ENCODE results near the gene KATNIP.

Gene KATNIP

GRCh38 chr16:27506771-27507170, 43.2 kb upstream of the KATNIP start:
- no peak overlapping the region for H3K4me3 ChIP-seq (ENCODE audit: low read depth, low read length)
- no peaks in the 10 kb centered on the region for H3K4me1 ChIP-seq (ENCODE audit: control insufficient read depth, insufficient read depth, low read length)
- H3K27ac ChIP-seq (ENCODE audit: extremely low read depth, low read depth, low read length), result no peak overlapping the region
- no peaks in the 10 kb centered on the region for H3K9me3 ChIP-seq (ENCODE audit: control insufficient read depth, insufficient read depth, low read depth, low read length)
- ChIA-PET CTCF (no interaction called here), POLR2A (no interaction called here)
- H3K36me3 ChIP-seq (ENCODE audit: control insufficient read depth in 2 of 2, insufficient read depth in 1 of 2, low read length in 2 of 2), result peaks cover 27 to 98% of the 10 kb centered on the region in 2 experiments
- TF ChIP-seq, protein P1, sequence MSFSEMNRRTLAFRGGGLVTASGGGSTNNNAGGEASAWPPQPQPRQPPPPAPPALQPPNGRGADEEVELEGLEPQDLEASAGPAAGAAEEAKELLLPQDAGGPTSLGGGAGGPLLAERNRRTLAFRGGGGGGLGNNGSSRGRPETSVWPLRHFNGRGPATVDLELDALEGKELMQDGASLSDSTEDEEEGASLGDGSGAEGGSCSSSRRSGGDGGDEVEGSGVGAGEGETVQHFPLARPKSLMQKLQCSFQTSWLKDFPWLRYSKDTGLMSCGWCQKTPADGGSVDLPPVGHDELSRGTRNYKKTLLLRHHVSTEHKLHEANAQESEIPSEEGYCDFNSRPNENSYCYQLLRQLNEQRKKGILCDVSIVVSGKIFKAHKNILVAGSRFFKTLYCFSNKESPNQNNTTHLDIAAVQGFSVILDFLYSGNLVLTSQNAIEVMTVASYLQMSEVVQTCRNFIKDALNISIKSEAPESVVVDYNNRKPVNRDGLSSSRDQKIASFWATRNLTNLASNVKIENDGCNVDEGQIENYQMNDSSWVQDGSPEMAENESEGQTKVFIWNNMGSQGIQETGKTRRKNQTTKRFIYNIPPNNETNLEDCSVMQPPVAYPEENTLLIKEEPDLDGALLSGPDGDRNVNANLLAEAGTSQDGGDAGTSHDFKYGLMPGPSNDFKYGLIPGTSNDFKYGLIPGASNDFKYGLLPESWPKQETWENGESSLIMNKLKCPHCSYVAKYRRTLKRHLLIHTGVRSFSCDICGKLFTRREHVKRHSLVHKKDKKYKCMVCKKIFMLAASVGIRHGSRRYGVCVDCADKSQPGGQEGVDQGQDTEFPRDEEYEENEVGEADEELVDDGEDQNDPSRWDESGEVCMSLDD (tag by site-specific recombination; IDR thresholded peaks at IDR 0.05), result no peak
- TF ChIP-seq TRIM28 (IDR thresholded peaks at IDR 0.05; ENCODE audit: borderline replicate concordance, low read length) (no peak), GLI2 (tag by site-specific recombination; IDR thresholded peaks at IDR 0.05; ENCODE audit: borderline replicate concordance, low read depth) (no peak), ZNF248 (tag by site-specific recombination; IDR thresholded peaks at IDR 0.05) (no peak), ZNF202 (tag by site-specific recombination; IDR thresholded peaks at IDR 0.05; ENCODE audit: borderline replicate concordance) (no peak), ZNF132 (tag by site-specific recombination; IDR thresholded peaks at IDR 0.05; ENCODE audit: borderline replicate concordance) (no peak), ZNF473 (tag by site-specific recombination; IDR thresholded peaks at IDR 0.05) (no peak), ZNF792 (tag by site-specific recombination; IDR thresholded peaks at IDR 0.05) (no peak), ZNF169 (tag by site-specific recombination; IDR thresholded peaks at IDR 0.05) (no peak)

GRCh38 chr16:27508476-27508875, 41.5 kb upstream of the KATNIP start:
- Histone ChIP-seq H3K36me3 (ENCODE audit: control insufficient read depth in 2 of 2, insufficient read depth in 1 of 2, low read length in 2 of 2) (peaks cover 23 to 98% of the 10 kb centered on the region in 2 experiments), H3K4me1 (ENCODE audit: control insufficient read depth, insufficient read depth, low read length) (no peaks in the 10 kb centered on the region), H3K27ac (ENCODE audit: extremely low read depth, low read depth, low read length) (no peak overlapping the region), H3K4me3 (ENCODE audit: low read depth, low read length) (no peak overlapping the region), H3K9me3 (ENCODE audit: control insufficient read depth, insufficient read depth, low read depth, low read length) (no peaks in the 10 kb centered on the region)
- TF ChIP-seq ZNF311 (tag by site-specific recombination; IDR thresholded peaks at IDR 0.05; ENCODE audit: borderline replicate concordance), result no peak
- ChIA-PET POLR2A (no interaction called here), CTCF (no interaction called here)

GRCh38 chr16:27511657-27512448, 38.1 kb upstream of the KATNIP start:
- ChIA-PET CTCF (interaction anchor here (0.6 kb wide), 1 partner anchor 795 kb away, joined by 3 read pairs; no protein-coding TSS in a partner anchor), POLR2A (no interaction called here)
- Histone ChIP-seq H3K27ac (ENCODE audit: extremely low read depth, low read depth, low read length) (no peak overlapping the region), H3K9me3 (ENCODE audit: control insufficient read depth, insufficient read depth, low read depth, low read length) (no peaks in the 10 kb centered on the region), H3K4me3 (ENCODE audit: low read depth, low read length) (no peak overlapping the region), H3K36me3 (ENCODE audit: control insufficient read depth in 2 of 2, insufficient read depth in 1 of 2, low read length in 2 of 2) (peaks cover 18 to 97% of the 10 kb centered on the region in 2 experiments; a peak in 2 of 3 replicates), H3K4me1 (ENCODE audit: control insufficient read depth, insufficient read depth, low read length) (no peaks in the 10 kb centered on the region)
- TF ChIP-seq, protein P2, sequence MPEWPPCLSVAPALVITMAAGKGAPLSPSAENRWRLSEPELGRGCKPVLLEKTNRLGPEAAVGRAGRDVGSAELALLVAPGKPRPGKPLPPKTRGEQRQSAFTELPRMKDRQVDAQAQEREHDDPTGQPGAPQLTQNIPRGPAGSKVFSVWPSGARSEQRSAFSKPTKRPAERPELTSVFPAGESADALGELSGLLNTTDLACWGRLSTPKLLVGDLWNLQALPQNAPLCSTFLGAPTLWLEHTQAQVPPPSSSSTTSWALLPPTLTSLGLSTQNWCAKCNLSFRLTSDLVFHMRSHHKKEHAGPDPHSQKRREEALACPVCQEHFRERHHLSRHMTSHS (tag by site-specific recombination; IDR thresholded peaks at IDR 0.05), result no peak
- no peak for TF ChIP-seq YY2 (tag by site-specific recombination; IDR thresholded peaks at IDR 0.05)
- TF ChIP-seq ZNF837 (tag by site-specific recombination; IDR thresholded peaks at IDR 0.05), result no peak
- TF ChIP-seq ZNF174 (tag by site-specific recombination; IDR thresholded peaks at IDR 0.05), result no peak
- no peak for TF ChIP-seq ZNF24 (tag by site-specific recombination; IDR thresholded peaks at IDR 0.05)
- TF ChIP-seq ZSCAN30 (tag by site-specific recombination; IDR thresholded peaks at IDR 0.05), result no peak
- TF ChIP-seq PRDM10 (tag by site-specific recombination; IDR thresholded peaks at IDR 0.05), result no peak
- TF ChIP-seq, protein P3, sequence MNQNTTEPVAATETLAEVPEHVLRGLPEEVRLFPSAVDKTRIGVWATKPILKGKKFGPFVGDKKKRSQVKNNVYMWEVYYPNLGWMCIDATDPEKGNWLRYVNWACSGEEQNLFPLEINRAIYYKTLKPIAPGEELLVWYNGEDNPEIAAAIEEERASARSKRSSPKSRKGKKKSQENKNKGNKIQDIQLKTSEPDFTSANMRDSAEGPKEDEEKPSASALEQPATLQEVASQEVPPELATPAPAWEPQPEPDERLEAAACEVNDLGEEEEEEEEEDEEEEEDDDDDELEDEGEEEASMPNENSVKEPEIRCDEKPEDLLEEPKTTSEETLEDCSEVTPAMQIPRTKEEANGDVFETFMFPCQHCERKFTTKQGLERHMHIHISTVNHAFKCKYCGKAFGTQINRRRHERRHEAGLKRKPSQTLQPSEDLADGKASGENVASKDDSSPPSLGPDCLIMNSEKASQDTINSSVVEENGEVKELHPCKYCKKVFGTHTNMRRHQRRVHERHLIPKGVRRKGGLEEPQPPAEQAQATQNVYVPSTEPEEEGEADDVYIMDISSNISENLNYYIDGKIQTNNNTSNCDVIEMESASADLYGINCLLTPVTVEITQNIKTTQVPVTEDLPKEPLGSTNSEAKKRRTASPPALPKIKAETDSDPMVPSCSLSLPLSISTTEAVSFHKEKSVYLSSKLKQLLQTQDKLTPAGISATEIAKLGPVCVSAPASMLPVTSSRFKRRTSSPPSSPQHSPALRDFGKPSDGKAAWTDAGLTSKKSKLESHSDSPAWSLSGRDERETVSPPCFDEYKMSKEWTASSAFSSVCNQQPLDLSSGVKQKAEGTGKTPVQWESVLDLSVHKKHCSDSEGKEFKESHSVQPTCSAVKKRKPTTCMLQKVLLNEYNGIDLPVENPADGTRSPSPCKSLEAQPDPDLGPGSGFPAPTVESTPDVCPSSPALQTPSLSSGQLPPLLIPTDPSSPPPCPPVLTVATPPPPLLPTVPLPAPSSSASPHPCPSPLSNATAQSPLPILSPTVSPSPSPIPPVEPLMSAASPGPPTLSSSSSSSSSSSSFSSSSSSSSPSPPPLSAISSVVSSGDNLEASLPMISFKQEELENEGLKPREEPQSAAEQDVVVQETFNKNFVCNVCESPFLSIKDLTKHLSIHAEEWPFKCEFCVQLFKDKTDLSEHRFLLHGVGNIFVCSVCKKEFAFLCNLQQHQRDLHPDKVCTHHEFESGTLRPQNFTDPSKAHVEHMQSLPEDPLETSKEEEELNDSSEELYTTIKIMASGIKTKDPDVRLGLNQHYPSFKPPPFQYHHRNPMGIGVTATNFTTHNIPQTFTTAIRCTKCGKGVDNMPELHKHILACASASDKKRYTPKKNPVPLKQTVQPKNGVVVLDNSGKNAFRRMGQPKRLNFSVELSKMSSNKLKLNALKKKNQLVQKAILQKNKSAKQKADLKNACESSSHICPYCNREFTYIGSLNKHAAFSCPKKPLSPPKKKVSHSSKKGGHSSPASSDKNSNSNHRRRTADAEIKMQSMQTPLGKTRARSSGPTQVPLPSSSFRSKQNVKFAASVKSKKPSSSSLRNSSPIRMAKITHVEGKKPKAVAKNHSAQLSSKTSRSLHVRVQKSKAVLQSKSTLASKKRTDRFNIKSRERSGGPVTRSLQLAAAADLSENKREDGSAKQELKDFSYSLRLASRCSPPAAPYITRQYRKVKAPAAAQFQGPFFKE (tag by site-specific recombination; IDR thresholded peaks at IDR 0.05; ENCODE audit: borderline replicate concordance), result no peak

All from HEK293 (cell line).